ENCODE results near the gene ADRB1.

Gene ADRB1

GRCh38 chr10:114034923-114035645, 8.6 kb upstream of the ADRB1 start:
- no peak overlapping the region for H2AFZ ChIP-seq (ENCODE audit: low read length)
- no peak overlapping the region for H4K91ac ChIP-seq (ENCODE audit: low read depth, low read length, poor library complexity)
- H2BK15ac ChIP-seq (ENCODE audit: low read length): no peak overlapping the region
- H3K9ac ChIP-seq (ENCODE audit: low read depth, low read length, poor library complexity): no peak overlapping the region
- H3K27ac ChIP-seq (replicated peaks; ENCODE audit: low read length): no peak overlapping the region
- H2BK120ac ChIP-seq (ENCODE audit: low read depth, low read length): no peak overlapping the region
- no peak overlapping the region for H2BK12ac ChIP-seq (ENCODE audit: low read length)
- H3K18ac ChIP-seq (ENCODE audit: low read length): no peak overlapping the region
- H3K4ac ChIP-seq (ENCODE audit: low read length): no peak overlapping the region
- H3K27me3 ChIP-seq (ENCODE audit: control insufficient read depth in 3 of 3, insufficient read depth in 3 of 3, low read depth in 1 of 3, low read length in 3 of 3): peaks cover 0 to 52% (median 0%) of the 10 kb centered on the region in 3 experiments
- no peak overlapping the region for H2AK5ac ChIP-seq (ENCODE audit: low read depth, low read length)
- no peaks in the 10 kb centered on the region for H3K9me3 ChIP-seq (replicated peaks in 1 of 2; ENCODE audit: control insufficient read depth in 2 of 2, insufficient read depth in 1 of 2, low read depth in 1 of 2, low read length in 2 of 2)
- H3K4me2 ChIP-seq (ENCODE audit: insufficient read depth, low read length, poor library complexity, severe bottlenecking): no peak overlapping the region
- peaks cover 0 to 1% of the 10 kb centered on the region in 2 donors for H3K4me1 ChIP-seq (ENCODE audit: control insufficient read depth in 2 of 2, insufficient read depth in 1 of 2, low read depth in 1 of 2, low read length in 2 of 2)
- H3K23ac ChIP-seq (ENCODE audit: low read depth, low read length, poor library complexity): no peak overlapping the region
- WGBS, 2 donors (ENCODE audit: extremely low coverage in 2 of 2, insufficient read length in 2 of 2, insufficient replicate concordance in 1 of 2): no CpG with 5 or more reads among the region's 12 CpGs
- no peak overlapping the region for H4K8ac ChIP-seq (ENCODE audit: low read depth, low read length)
- H2BK5ac ChIP-seq (ENCODE audit: low read length): no peak overlapping the region
- no peaks in the 10 kb centered on the region for H3K79me1 ChIP-seq (ENCODE audit: low read depth, low read length)
- H3K14ac ChIP-seq (ENCODE audit: low read length): no peak overlapping the region
- no peaks in the 10 kb centered on the region for H3K36me3 ChIP-seq (replicated peaks in 1 of 2; ENCODE audit: control insufficient read depth in 2 of 2, insufficient read depth in 2 of 2, low read length in 2 of 2)
- no peak overlapping the region for H3K4me3 ChIP-seq (ENCODE audit: low read length in 2 of 2)
- no peak for DNase-seq (ENCODE audit: low spot score)

GRCh38 chr10:114035791-114036190, 7.9 kb upstream of the ADRB1 start:
- Histone ChIP-seq H3K18ac (ENCODE audit: low read length) (no peak overlapping the region), H3K23ac (ENCODE audit: low read depth, low read length, poor library complexity) (no peak overlapping the region), H2BK120ac (ENCODE audit: low read depth, low read length) (no peak overlapping the region), H2BK12ac (ENCODE audit: low read length) (no peak overlapping the region), H2BK5ac (ENCODE audit: low read length) (no peak overlapping the region), H3K4me2 (ENCODE audit: insufficient read depth, low read length, poor library complexity, severe bottlenecking) (no peak overlapping the region), H4K8ac (ENCODE audit: low read depth, low read length) (no peak overlapping the region), H3K27ac (replicated peaks; ENCODE audit: low read length) (no peak overlapping the region), H3K4me3 (ENCODE audit: low read length in 2 of 2) (no peak overlapping the region), H2AFZ (ENCODE audit: low read length) (no peak overlapping the region), H3K4me1 (ENCODE audit: control insufficient read depth in 2 of 2, insufficient read depth in 1 of 2, low read depth in 1 of 2, low read length in 2 of 2) (peaks cover 0 to 1% of the 10 kb centered on the region in 2 donors), H3K79me1 (ENCODE audit: low read depth, low read length) (no peaks in the 10 kb centered on the region), H3K14ac (ENCODE audit: low read length) (no peak overlapping the region), H4K91ac (ENCODE audit: low read depth, low read length, poor library complexity) (no peak overlapping the region), H3K9ac (ENCODE audit: low read depth, low read length, poor library complexity) (no peak overlapping the region), H3K27me3 (ENCODE audit: control insufficient read depth in 3 of 3, insufficient read depth in 3 of 3, low read depth in 1 of 3, low read length in 3 of 3) (peaks cover 0 to 56% (median 2%) of the 10 kb centered on the region in 3 experiments), H3K9me3 (replicated peaks in 1 of 2; ENCODE audit: control insufficient read depth in 2 of 2, insufficient read depth in 1 of 2, low read depth in 1 of 2, low read length in 2 of 2) (no peaks in the 10 kb centered on the region), H2AK5ac (ENCODE audit: low read depth, low read length) (no peak overlapping the region), H2BK15ac (ENCODE audit: low read length) (no peak overlapping the region), H3K36me3 (replicated peaks in 1 of 2; ENCODE audit: control insufficient read depth in 2 of 2, insufficient read depth in 2 of 2, low read length in 2 of 2) (no peaks in the 10 kb centered on the region), H3K4ac (ENCODE audit: low read length) (no peak overlapping the region)
- DNase-seq (ENCODE audit: low spot score): no peak
- no CpG with 5 or more reads among the region's 5 CpGs for WGBS, 2 donors (ENCODE audit: extremely low coverage in 2 of 2, insufficient read length in 2 of 2, insufficient replicate concordance in 1 of 2)

GRCh38 chr10:114038819-114039218, 4.8 kb upstream of the ADRB1 start:
- Histone ChIP-seq H3K9ac (ENCODE audit: low read depth, low read length, poor library complexity) (no peak overlapping the region), H3K18ac (ENCODE audit: low read length) (no peak overlapping the region), H3K4me2 (ENCODE audit: insufficient read depth, low read length, poor library complexity, severe bottlenecking) (no peak overlapping the region), H3K27ac (replicated peaks; ENCODE audit: low read length) (no peak overlapping the region), H3K4me3 (ENCODE audit: low read length in 2 of 2) (no peak overlapping the region), H3K36me3 (replicated peaks in 1 of 2; ENCODE audit: control insufficient read depth in 2 of 2, insufficient read depth in 2 of 2, low read length in 2 of 2) (no peaks in the 10 kb centered on the region), H4K8ac (ENCODE audit: low read depth, low read length) (no peak overlapping the region), H2AFZ (ENCODE audit: low read length) (no peak overlapping the region), H2AK5ac (ENCODE audit: low read depth, low read length) (no peak overlapping the region), H2BK12ac (ENCODE audit: low read length) (no peak overlapping the region), H3K9me3 (replicated peaks in 1 of 2; ENCODE audit: control insufficient read depth in 2 of 2, insufficient read depth in 1 of 2, low read depth in 1 of 2, low read length in 2 of 2) (no peaks in the 10 kb centered on the region), H3K23ac (ENCODE audit: low read depth, low read length, poor library complexity) (no peak overlapping the region), H3K27me3 (ENCODE audit: control insufficient read depth in 3 of 3, insufficient read depth in 3 of 3, low read depth in 1 of 3, low read length in 3 of 3) (peaks cover 4 to 57% (median 14%) of the 10 kb centered on the region in 3 experiments), H2BK15ac (ENCODE audit: low read length) (no peak overlapping the region), H2BK120ac (ENCODE audit: low read depth, low read length) (no peak overlapping the region), H4K91ac (ENCODE audit: low read depth, low read length, poor library complexity) (no peak overlapping the region), H3K79me1 (ENCODE audit: low read depth, low read length) (no peaks in the 10 kb centered on the region), H3K4me1 (ENCODE audit: control insufficient read depth in 2 of 2, insufficient read depth in 1 of 2, low read depth in 1 of 2, low read length in 2 of 2) (no peaks in the 10 kb centered on the region), H3K14ac (ENCODE audit: low read length) (no peak overlapping the region), H3K4ac (ENCODE audit: low read length) (no peak overlapping the region), H2BK5ac (ENCODE audit: low read length) (no peak overlapping the region)
- DNase-seq (ENCODE audit: low spot score): no peak
- no CpG with 5 or more reads among the region's 3 CpGs for WGBS, 2 donors (ENCODE audit: extremely low coverage in 2 of 2, insufficient read length in 2 of 2, insufficient replicate concordance in 1 of 2)

GRCh38 chr10:114041166-114041565, 2.5 kb upstream of the ADRB1 start:
- no peak overlapping the region for H3K23ac ChIP-seq (ENCODE audit: low read depth, low read length, poor library complexity)
- no peaks in the 10 kb centered on the region for H3K36me3 ChIP-seq (replicated peaks in 1 of 2; ENCODE audit: control insufficient read depth in 2 of 2, insufficient read depth in 2 of 2, low read length in 2 of 2)
- no peak overlapping the region for H2BK5ac ChIP-seq (ENCODE audit: low read length)
- H3K79me1 ChIP-seq (ENCODE audit: low read depth, low read length): peaks cover 3% of the 10 kb centered on the region
- H3K4me2 ChIP-seq (ENCODE audit: insufficient read depth, low read length, poor library complexity, severe bottlenecking): no peak overlapping the region
- H3K4me1 ChIP-seq (ENCODE audit: control insufficient read depth in 2 of 2, insufficient read depth in 1 of 2, low read depth in 1 of 2, low read length in 2 of 2): peaks cover 4 to 6% of the 10 kb centered on the region in 2 donors
- no peak overlapping the region for H2BK12ac ChIP-seq (ENCODE audit: low read length)
- H4K8ac ChIP-seq (ENCODE audit: low read depth, low read length): no peak overlapping the region
- H2BK120ac ChIP-seq (ENCODE audit: low read depth, low read length): no peak overlapping the region
- H3K27ac ChIP-seq (replicated peaks; ENCODE audit: low read length): no peak overlapping the region
- peaks cover 0 to 7% of the 10 kb centered on the region in 2 donors for H3K9me3 ChIP-seq (replicated peaks in 1 of 2; ENCODE audit: control insufficient read depth in 2 of 2, insufficient read depth in 1 of 2, low read depth in 1 of 2, low read length in 2 of 2)
- peaks cover 20 to 71% (median 37%) of the 10 kb centered on the region in 3 experiments for H3K27me3 ChIP-seq (ENCODE audit: control insufficient read depth in 3 of 3, insufficient read depth in 3 of 3, low read depth in 1 of 3, low read length in 3 of 3)
- H3K4me3 ChIP-seq (ENCODE audit: low read length in 2 of 2): no peak overlapping the region
- DNase-seq (ENCODE audit: low spot score): no peak
- no peak overlapping the region for H2AFZ ChIP-seq (ENCODE audit: low read length)
- H2BK15ac ChIP-seq (ENCODE audit: low read length): no peak overlapping the region
- H3K9ac ChIP-seq (ENCODE audit: low read depth, low read length, poor library complexity): no peak overlapping the region
- H4K91ac ChIP-seq (ENCODE audit: low read depth, low read length, poor library complexity): no peak overlapping the region
- no CpG with 5 or more reads among the region's 8 CpGs for WGBS, 2 donors (ENCODE audit: extremely low coverage in 2 of 2, insufficient read length in 2 of 2, insufficient replicate concordance in 1 of 2)
- H3K4ac ChIP-seq (ENCODE audit: low read length): no peak overlapping the region
- H3K18ac ChIP-seq (ENCODE audit: low read length): no peak overlapping the region
- no peak overlapping the region for H3K14ac ChIP-seq (ENCODE audit: low read length)
- H2AK5ac ChIP-seq (ENCODE audit: low read depth, low read length): no peak overlapping the region

Data from neuronal stem cell (in vitro differentiated cells).